Measurements from ENCODE around the gene WNK2.

DNA sequence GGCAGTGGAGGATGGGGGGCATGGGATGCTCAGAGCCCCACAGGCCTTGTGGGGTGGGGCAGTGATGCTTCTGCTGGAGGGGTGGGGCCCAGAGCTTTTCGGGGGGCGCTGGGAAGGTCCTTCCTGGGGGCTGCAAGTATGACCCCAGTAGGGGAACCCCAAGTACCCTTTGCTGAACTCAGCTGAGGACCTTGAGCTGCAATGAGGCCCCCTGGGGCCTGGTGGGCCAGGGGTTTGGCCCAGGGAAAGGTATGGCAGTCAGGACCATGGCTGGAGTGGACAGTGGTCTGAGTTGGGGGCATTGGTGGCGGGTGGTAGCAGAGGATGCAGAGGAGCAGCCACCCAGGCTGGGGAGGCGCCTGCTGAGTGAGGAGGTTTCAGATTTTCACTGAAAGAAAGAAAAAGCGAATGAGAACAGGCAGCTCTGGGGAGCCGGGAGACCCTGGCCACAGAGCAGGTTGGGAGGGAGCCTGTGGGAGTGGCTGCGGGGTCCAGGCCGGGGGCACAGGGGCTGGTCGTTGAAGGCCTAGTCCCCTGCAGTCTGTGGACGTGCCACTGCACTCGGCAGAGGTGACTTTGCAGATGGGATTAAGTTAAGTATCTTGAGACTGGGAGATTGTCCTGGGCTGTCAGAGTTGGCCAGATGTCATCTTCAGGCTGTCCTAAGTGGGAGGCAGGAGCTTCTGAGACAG, 19.2 kb downstream of the WNK2 start:
- TF ChIP-seq POLR2A (IDR thresholded peaks at IDR 0.05; ENCODE audit: low read length): no peak
- TF ChIP-seq GATA1 (IDR thresholded peaks at IDR 0.05; ENCODE audit: low read depth, low read length): no peak
